ENCODE data around the gene RIMBP2.

DNA sequence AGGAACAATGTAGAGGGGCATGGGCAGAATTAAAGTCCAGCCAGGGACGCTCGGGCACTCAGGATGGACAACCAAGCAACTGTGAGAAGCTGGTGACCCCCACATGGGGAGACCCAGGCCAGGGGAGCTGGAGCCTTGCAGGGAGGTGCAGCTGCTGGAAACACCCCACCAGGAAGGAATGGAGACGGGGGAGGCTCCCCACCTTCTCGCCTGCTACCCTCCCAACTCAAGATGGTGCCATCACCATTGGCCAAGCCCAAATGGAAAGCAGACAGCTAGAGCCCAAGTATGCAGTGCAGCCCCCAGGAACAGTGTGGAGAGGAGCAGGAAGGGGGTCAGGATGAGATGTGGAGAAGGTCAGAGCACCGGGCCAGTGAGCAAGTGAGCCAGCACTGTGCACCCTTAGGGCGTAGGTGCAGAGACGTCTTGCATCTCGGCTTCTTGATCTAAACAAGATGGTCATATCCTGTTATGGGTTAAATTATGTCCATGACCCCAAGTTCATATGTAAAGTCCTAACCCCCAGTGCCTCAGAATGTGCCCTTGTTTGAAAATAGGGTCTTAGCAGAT, 159.5 kb downstream of the RIMBP2 start:
- TF ChIP-seq, protein P1, sequence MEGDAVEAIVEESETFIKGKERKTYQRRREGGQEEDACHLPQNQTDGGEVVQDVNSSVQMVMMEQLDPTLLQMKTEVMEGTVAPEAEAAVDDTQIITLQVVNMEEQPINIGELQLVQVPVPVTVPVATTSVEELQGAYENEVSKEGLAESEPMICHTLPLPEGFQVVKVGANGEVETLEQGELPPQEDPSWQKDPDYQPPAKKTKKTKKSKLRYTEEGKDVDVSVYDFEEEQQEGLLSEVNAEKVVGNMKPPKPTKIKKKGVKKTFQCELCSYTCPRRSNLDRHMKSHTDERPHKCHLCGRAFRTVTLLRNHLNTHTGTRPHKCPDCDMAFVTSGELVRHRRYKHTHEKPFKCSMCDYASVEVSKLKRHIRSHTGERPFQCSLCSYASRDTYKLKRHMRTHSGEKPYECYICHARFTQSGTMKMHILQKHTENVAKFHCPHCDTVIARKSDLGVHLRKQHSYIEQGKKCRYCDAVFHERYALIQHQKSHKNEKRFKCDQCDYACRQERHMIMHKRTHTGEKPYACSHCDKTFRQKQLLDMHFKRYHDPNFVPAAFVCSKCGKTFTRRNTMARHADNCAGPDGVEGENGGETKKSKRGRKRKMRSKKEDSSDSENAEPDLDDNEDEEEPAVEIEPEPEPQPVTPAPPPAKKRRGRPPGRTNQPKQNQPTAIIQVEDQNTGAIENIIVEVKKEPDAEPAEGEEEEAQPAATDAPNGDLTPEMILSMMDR (IDR thresholded peaks at IDR 0.05) = no peak
- no peak for TF ChIP-seq ZFX (IDR thresholded peaks at IDR 0.05; ENCODE audit: borderline replicate concordance)
